DOHH2 (cell line): Measurements from ENCODE around the gene FPR3.

Source experiments
- H3F3A ChIP-seq: fragments of 200-600 bp; sonication (generic), shearing (Covaris generic); 2 replicates; pipeline ENCODE4 v1.6.0; 2016; ENCODE audit warnings: antibody characterized with exemption, mild to moderate bottlenecking; ENCODE audit not compliant: control insufficient read depth, insufficient read depth
- H3K27ac ChIP-seq: fragments of 200-600 bp; sonication (generic); 2 replicates; pipeline ENCODE4 v1.5.1; 2014; ENCODE audit warnings: low read depth, mild to moderate bottlenecking, low read length, moderate library complexity
- H3K27me3 ChIP-seq: fragments of 200-600 bp; sonication (generic); 2 replicates; pipeline ENCODE4 v1.6.1; 2014; ENCODE audit warnings: mild to moderate bottlenecking, low read length, mixed read lengths; ENCODE audit not compliant: control insufficient read depth
- H3K36me3 ChIP-seq: fragments of 200-600 bp; sonication (generic); 2 replicates; pipeline ENCODE4 v1.6.1; 2014; ENCODE audit warnings: mild to moderate bottlenecking, low read length, moderate library complexity, mixed read lengths; ENCODE audit not compliant: control insufficient read depth
- H3K4me1 ChIP-seq: fragments of 200-600 bp; sonication (generic); 2 replicates; pipeline ENCODE4 v1.6.1; 2014; ENCODE audit warnings: mild to moderate bottlenecking, low read length, mixed read lengths; ENCODE audit not compliant: control insufficient read depth
- H3K4me2 ChIP-seq: fragments of 200-600 bp; sonication (generic); 2 replicates; pipeline ENCODE4 v1.6.0; 2014; ENCODE audit warnings: mild to moderate bottlenecking, low read length, moderate library complexity
- H3K4me3 ChIP-seq: fragments of 200-600 bp; sonication (generic); 2 replicates; pipeline ENCODE4 v1.5.1; 2014; ENCODE audit warnings: mild to moderate bottlenecking, low read length, mixed read lengths
- H3K79me2 ChIP-seq: fragments of 200-600 bp; sonication (generic); 2 replicates; pipeline ENCODE4 v1.6.1; 2014; ENCODE audit warnings: mild to moderate bottlenecking, low read length, mixed read lengths; ENCODE audit not compliant: control insufficient read depth
- H3K9me2 ChIP-seq: fragments of 200-600 bp; sonication (generic); replicated peaks from 2 replicates; pipeline ENCODE4 v1.6.1; 2014; ENCODE audit warnings: mild to moderate bottlenecking, low read length, mixed read lengths; ENCODE audit not compliant: control insufficient read depth
- H3K9me3 ChIP-seq: fragments of 200-600 bp; sonication (generic); 2 replicates; pipeline ENCODE4 v1.6.1; 2014; ENCODE audit warnings: antibody characterized with exemption, low read length, mixed read lengths; ENCODE audit not compliant: control insufficient read depth, insufficient read depth
- H4K20me1 ChIP-seq: fragments of 200-600 bp; sonication (generic); 2 replicates; pipeline ENCODE4 v1.6.0; 2014; ENCODE audit warnings: low read depth, mild to moderate bottlenecking, antibody characterized with exemption, low read length, moderate library complexity; ENCODE audit not compliant: control insufficient read depth, insufficient read depth
- EZH2phosphoT487 ChIP-seq: fragments of 200-600 bp; sonication (generic); IDR thresholded peaks from 2 replicates; pipeline ENCODE4 v1.6.1; 2017; ENCODE audit warnings: borderline replicate concordance, mild to moderate bottlenecking, antibody characterized with exemption, low read length, moderate library complexity, mixed read lengths
- TF ChIP-seq, protein P1 (sequence below): fragments of 200-600 bp; sonication (generic); IDR thresholded peaks from one replicate; pipeline ENCODE4 v1.5.1; 2014; ENCODE audit warnings: antibody characterized with exemption, mild to moderate bottlenecking, low read depth, low read length; ENCODE audit not compliant: poor library complexity, severe bottlenecking

Gene FPR3

DNA sequence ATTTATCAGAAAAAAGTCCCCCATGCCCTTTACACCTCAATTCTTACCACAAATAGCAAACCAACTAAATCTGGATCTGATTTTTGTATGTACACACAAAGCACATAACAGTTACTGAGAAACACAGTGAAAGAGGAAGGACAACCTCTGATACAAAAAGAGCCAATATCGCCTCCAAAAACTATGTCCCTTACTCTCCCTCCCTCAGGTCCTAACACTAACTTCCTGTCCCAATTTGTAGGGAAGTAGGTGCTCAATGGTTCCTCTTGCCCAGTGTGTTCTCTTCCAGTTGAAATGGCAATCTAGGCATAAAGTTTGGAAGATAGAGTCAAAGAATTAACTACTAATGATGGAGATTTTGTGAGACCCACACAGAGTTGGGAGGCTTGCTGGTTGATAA lies 15.8 kb upstream of the FPR3 start:
- Histone ChIP-seq H4K20me1 (no peaks in the 10 kb centered on the region), H3K4me2 (no peak overlapping the region), H3K9me3 (no peaks in the 10 kb centered on the region), H3K4me3 (no peak overlapping the region), H3K27me3 (0 out of 2 replicates have a peak, but pooled peaks cover 8% of the 10 kb centered on the region), H3K36me3 (no peaks in the 10 kb centered on the region), H3K27ac (no peak overlapping the region), H3K79me2 (no peaks in the 10 kb centered on the region), H3K9me2 (no peaks in the 10 kb centered on the region), H3F3A (no peaks in the 10 kb centered on the region), H3K4me1 (no peaks in the 10 kb centered on the region)
- TF ChIP-seq, protein P1, sequence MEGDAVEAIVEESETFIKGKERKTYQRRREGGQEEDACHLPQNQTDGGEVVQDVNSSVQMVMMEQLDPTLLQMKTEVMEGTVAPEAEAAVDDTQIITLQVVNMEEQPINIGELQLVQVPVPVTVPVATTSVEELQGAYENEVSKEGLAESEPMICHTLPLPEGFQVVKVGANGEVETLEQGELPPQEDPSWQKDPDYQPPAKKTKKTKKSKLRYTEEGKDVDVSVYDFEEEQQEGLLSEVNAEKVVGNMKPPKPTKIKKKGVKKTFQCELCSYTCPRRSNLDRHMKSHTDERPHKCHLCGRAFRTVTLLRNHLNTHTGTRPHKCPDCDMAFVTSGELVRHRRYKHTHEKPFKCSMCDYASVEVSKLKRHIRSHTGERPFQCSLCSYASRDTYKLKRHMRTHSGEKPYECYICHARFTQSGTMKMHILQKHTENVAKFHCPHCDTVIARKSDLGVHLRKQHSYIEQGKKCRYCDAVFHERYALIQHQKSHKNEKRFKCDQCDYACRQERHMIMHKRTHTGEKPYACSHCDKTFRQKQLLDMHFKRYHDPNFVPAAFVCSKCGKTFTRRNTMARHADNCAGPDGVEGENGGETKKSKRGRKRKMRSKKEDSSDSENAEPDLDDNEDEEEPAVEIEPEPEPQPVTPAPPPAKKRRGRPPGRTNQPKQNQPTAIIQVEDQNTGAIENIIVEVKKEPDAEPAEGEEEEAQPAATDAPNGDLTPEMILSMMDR = no peak
- no peak for TF ChIP-seq EZH2phosphoT487

DNA sequence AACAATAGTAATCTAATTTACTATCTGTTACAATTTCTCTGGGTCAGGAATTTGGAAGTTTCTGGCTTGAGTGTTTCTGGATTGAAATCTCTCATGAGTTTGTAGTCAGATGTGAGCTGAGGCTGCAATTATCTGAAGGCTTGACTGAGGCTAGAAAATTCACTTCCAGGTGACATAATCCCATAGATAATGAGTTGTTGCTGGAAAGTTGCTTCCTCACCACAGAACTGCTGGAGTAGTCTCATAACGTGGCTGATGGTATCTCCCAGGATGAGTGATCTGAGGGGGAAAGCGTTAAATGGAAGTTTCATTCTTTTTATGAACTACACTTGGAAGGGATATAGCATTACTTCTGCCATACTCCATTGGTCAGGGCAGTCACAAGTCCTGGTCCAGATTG lies 15.3 kb upstream of the FPR3 start:
- Histone ChIP-seq H3K36me3 (no peaks in the 10 kb centered on the region), H3K4me1 (no peaks in the 10 kb centered on the region), H3K27ac (no peak overlapping the region), H3K4me3 (no peak overlapping the region), H3K9me3 (no peaks in the 10 kb centered on the region), H3K27me3 (0 out of 2 replicates have a peak, but pooled peaks cover 8% of the 10 kb centered on the region), H3K9me2 (no peaks in the 10 kb centered on the region), H3K4me2 (no peak overlapping the region), H3K79me2 (no peaks in the 10 kb centered on the region), H3F3A (no peaks in the 10 kb centered on the region), H4K20me1 (no peaks in the 10 kb centered on the region)
- TF ChIP-seq, protein P1 = no peak
- TF ChIP-seq EZH2phosphoT487 = no peak

DNA sequence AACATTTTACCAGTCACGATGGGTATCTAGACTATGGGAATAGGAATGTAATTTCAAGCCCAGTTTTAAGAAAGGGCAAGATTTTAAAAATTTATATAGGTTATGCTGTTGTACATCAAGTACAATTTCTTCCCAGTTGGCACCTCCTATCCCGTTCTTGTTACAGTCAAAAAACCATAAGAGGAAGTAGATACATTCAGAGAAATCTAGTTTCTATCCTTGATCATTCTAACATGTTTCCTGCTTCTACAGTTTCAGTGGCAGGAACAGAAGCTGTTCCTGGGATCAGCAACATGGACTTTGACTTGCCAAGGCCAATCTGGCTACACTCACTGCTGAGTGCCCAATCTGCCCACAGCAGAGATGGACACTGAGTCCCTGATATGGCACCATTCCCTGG lies 14.7 kb upstream of the FPR3 start:
- no peaks in the 10 kb centered on the region for H3K9me2 ChIP-seq
- H4K20me1 ChIP-seq = no peaks in the 10 kb centered on the region
- no peaks in the 10 kb centered on the region for H3K9me3 ChIP-seq
- H3F3A ChIP-seq = no peaks in the 10 kb centered on the region
- no peak overlapping the region for H3K4me3 ChIP-seq
- H3K4me1 ChIP-seq = no peaks in the 10 kb centered on the region
- 0 out of 2 replicates have a peak, but pooled peaks cover 8% of the 10 kb centered on the region for H3K27me3 ChIP-seq
- no peaks in the 10 kb centered on the region for H3K36me3 ChIP-seq
- no peak overlapping the region for H3K4me2 ChIP-seq
- no peak overlapping the region for H3K27ac ChIP-seq
- TF ChIP-seq, protein P1 = no peak
- no peak for TF ChIP-seq EZH2phosphoT487
- no peaks in the 10 kb centered on the region for H3K79me2 ChIP-seq

DNA sequence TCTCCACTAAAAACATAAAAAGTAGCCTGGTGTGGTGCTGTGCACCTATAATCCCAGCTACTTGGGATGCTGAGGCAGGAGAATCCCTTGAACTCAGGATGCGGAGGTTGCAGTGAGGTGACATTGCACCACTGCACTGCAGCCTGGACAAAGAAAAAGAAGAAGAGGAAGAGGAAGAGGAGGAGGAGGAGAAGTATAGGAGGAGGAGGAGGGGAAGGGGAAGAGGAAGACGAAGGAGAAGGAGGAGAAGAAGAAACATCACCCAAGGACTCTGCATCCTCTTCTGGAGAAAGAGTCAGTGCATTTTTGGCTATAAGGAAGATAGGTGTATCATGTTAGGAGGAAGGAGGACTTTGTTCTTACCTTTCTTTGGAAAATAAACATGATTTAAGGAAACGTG lies 13.0 kb upstream of the FPR3 start:
- Histone ChIP-seq H3K4me2 (no peak overlapping the region), H3K36me3 (no peaks in the 10 kb centered on the region), H3K9me2 (no peaks in the 10 kb centered on the region), H3F3A (no peaks in the 10 kb centered on the region), H3K79me2 (no peaks in the 10 kb centered on the region), H3K4me1 (no peaks in the 10 kb centered on the region), H3K9me3 (no peaks in the 10 kb centered on the region), H4K20me1 (no peaks in the 10 kb centered on the region), H3K4me3 (no peak overlapping the region), H3K27me3 (0 out of 2 replicates have a peak, but pooled peaks cover 3% of the 10 kb centered on the region), H3K27ac (no peak overlapping the region)
- TF ChIP-seq EZH2phosphoT487 = no peak
- TF ChIP-seq, protein P1 = no peak
